Stimulated activated CD8-positive, alpha-beta memory T cell treated with anti-CD3 and anti-CD28 coated beads, Interleukin-12 subunit alpha, Interleukin-12 subunit beta, amount 100 ng/mL, for 4 hours (primary cell): ENCODE results near the gene FRRS1.

Experiments
- DNase-seq: peaks from one replicate; pipeline ENCODE4 v3.0.0-alpha.2; 2020; ENCODE audit warnings: low read depth

Gene FRRS1

DNA sequence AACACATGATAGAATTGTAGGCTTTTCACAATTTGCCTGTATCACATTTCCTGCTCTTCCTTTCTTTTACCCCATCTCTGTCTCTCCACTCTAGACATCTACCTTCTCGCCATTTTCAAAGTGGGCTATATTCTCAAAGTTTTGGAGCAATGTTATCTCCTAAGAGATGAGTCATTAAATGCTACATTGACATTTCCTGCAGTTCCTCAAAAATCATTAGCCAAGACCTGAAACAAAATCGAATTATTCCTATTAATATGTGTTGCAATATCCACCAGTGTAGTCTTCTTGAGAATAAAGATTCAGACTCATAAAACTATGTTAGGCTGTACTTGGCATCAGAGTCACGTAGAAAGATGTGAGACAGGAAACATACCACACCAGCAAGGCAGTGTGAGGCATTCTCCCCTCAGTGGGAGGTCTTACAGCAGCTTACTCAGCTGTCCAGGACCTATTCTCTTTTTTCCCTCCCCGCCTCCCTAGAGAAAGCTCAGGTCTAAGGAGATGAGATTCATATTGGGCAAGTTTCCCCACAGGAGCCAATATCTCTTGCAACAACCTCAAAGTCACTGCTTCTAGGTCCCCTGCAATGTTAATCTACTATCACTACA, 38.8 kb downstream of the FRRS1 start:
- no peak for DNase-seq

GRCh38 chr1:99726818-99727217, 39.6 kb downstream of the FRRS1 start:
- no peak for DNase-seq

DNA sequence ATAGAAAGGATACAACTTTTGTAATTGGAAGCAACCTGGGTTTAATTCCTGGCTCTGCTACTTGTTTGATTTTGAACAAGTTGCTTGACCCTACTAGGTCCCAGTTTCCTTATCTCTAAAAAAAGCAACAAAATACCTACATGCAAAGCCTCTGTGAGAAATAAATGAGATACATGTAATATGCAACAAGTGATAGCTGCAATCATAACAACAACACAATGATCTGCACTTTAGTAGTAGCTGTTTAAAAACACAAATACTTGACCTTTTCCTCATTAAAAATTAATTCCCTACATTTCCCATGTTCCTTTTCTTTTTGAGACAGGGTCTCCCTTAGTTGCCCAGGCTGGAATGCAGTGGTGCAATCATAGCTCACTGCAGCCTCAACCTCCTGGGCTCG, 40.0 kb downstream of the FRRS1 start:
- DNase-seq, result no peak

GRCh38 chr1:99725996-99726395, 40.4 kb downstream of the FRRS1 start:
- no peak for DNase-seq

- no peak for DNase-seq
Measured at GRCh38 chr1:99723251-99723650, 43.2 kb downstream of the FRRS1 start.

DNA sequence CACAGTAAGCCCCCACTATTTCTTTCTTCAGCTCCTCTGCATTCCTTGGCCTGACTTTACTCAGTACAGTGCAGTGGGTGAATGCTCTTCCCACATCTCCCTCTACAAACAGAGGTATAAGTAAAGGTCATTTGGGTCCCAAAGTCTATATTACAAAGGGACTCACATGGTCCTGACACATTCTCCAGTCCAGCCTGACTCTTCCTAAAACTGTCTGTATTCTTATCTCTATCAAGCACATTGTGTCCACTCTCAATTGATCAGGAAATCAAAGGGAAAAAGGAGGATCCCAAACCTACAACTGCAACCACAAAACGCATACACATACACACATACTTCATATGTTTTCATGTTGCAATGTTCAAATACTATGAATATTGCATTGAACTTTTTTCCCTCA, 49.4 kb downstream of the FRRS1 start:
- DNase-seq, result no peak

DNA sequence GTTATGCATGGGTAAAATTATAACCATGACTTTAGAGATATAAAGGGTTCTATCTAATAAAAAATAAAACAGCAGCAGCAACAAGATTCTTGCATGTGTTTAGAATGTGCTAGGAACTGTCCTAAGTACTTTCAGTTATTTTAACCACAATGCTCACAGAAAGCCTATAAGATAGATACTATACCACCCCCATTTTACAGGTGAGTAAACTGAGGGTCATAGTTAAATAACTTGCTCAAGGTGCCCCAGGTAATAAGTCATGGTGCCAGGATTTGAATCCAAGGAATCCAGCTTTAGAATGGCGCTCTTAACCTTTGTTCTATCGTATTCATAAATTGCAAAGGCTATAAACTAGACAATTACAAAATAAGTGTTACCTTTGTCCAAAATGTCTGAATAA, 53.4 kb downstream of the FRRS1 start:
- DNase-seq, result no peak

DNA sequence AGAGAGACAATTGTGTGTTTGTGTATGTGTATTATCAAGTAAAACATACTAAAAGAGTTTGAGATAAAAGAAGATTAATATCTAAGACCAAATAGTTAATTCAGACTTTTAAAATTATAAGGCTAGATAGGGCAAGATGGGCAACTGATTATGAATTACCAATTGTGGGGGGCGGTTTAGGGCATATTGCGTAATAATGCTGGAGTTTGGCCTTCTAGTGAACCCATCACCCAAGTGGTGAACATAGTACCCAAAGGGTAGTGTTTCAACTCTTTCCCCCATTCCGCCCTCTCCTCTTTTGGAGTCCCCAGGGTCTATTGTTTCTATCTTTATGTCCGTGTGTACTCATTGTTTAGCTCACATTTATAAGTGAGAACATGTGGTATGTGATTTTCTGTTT, 55.4 kb downstream of the FRRS1 start:
- DNase-seq, result no peak

- no peak for DNase-seq
Measured at GRCh38 chr1:99707535-99708142, 58.8 kb downstream of the FRRS1 start.

- no peak for DNase-seq
Measured at GRCh38 chr1:99705385-99705784, 61.0 kb downstream of the FRRS1 start.

GRCh38 chr1:99704356-99704816, 62.0 kb downstream of the FRRS1 start:
- DNase-seq, result no peak

DNA sequence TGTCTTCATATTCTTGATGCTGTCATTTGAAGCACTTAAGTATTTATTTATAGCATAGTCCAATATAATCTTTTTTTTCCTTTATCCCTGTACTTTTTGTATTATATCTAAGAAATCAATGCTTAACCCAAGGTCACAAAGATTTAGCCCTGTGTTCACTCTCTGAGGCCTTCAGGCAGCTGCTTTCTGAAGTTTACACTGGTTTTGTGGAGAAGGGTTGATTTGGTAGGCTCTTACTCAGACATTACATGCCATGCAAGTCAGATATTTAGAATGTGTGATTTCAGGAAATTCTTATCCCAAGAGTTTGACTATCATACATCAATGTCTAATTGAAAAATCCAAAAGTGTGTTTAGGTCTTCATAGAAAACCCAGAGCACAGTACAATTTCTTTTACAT, 64.2 kb downstream of the FRRS1 start:
- DNase-seq, result no peak

GRCh38 chr1:99700020-99700419, 66.4 kb downstream of the FRRS1 start:
- no peak for DNase-seq

DNA sequence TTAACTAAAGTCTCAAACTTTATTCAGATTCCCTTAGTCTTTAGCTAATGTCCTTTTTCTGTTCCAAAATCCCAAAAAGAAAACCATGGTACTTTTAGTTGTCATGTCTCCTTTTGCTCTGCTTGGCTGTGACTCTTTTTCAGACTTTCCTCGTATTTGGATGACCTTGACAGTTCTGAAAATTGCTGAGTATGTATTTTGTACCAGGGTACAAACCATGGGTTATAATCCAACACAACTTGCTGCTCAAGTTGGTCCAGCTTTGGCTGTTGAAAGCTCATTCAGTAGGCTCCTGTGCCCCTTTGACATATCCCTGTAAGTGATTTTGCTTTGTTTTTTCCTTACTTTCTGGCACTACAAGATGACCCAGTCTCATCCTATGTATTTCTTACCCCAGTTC, 68.9 kb downstream of the FRRS1 start:
- no peak for DNase-seq

DNA sequence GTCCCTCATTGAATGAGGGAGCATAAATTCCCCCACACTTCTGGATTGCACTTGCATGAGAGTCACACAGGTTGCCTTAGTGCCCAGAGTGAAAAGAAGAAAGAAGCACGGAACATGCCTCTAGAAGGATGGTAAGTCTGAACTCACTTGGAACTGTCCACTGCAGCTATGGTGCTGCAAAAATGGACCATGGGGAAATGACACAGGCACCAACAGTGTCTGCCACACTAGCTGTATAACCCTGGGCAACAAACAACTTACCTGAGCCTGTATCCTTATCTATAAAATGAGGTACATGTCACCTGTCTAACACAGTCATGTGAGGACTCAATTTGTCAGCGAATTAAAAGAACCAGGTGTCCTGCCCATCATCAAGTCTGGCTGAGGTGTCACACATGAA, 69.8 kb downstream of the FRRS1 start:
- no peak for DNase-seq

DNA sequence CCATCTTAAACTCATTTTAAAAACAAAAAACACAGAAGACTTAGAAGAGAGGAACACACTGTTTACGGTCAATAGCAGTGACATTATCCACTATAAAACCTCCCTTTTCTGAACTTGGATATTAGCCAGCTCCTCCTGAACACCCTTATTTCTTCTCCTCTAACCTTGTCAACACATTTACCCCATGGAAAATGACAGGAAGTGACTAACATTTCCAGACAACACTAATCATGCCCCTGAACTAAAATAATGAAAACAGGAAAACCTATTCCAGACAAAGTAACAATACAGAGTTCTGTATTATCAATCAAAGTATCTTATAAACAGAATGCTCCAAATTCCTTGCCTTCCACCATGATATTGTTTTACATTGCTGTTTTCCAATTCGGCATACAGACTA, 75.3 kb downstream of the FRRS1 start:
- DNase-seq, result no peak

- no peak for DNase-seq
Measured at GRCh38 chr1:99685516-99686180, 80.8 kb downstream of the FRRS1 start.

DNA sequence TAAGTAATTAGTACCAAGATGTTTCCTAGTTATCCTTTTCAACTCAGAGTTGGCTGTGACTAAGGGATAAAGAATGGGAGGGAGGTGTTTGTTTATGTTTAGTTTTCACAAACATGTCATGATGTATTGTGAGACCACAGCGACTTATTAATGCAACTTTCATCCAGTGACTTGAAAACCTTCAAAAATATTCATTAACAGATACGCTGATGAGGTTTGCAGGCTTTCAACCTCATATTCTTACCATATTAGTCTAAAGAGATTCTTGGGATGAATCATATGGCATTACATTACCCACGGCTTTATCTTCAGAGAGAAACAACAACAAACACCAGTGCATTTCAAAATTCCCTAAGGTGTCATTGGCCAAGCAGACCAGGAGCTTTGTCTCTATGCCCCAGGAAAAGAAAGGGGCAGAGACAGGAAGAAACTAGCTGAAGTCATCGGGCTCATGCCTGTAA, 84.1 kb downstream of the FRRS1 start:
- DNase-seq, result no peak

- no peak for DNase-seq
Measured at GRCh38 chr1:99681583-99681982, 84.9 kb downstream of the FRRS1 start.

- no peak for DNase-seq
Measured at GRCh38 chr1:99680270-99680669, 86.2 kb downstream of the FRRS1 start.

- no peak for DNase-seq
Measured at GRCh38 chr1:99677416-99677815, 89.0 kb downstream of the FRRS1 start.

- DNase-seq, result no peak
Measured at GRCh38 chr1:99676876-99677275, 89.6 kb downstream of the FRRS1 start.

- DNase-seq, result no peak
Measured at GRCh38 chr1:99675994-99676393, 90.4 kb downstream of the FRRS1 start.

GRCh38 chr1:99675292-99675691, 91.1 kb downstream of the FRRS1 start:
- no peak for DNase-seq
